Prostate gland (tissue), 2 donors: ENCODE data around the gene DNASE1. TPM values are rescaled to one million over a fixed set of nuclear protein-coding genes. Genes with fewer than 3 reads are reported as not detected.
A peak's percentile ranks its signal among the peaks of the same experiment; 100 is the strongest.
"Not testable (repeated sequence)": the region's sequence is repeated elsewhere in the genome, so short reads cannot be mapped to it uniquely, and the experiment has no call there.

Source experiments
- DNase-seq: peaks from one replicate; pipeline ENCODE4 v3.0.0-alpha.2; 2019; ENCODE audit warnings: low spot score
- H3K27ac ChIP-seq, 2 donors: fragments of 200-600 bp; sonication (generic); 2 replicates each; pipeline ENCODE4 v1.5.1; 2017 to 2019
- H3K27me3 ChIP-seq: fragments of 200-600 bp; sonication (generic); replicated peaks from 2 replicates; pipeline ENCODE4 v1.5.1; 2019; ENCODE audit not compliant: insufficient read depth
- H3K36me3 ChIP-seq, 2 donors: fragments of 200-600 bp; sonication (generic); 1 replicate in 1 of 2; 2 replicates in 1 of 2; pipeline versions ENCODE4 v1.5.1 to v1.8.1; 2017 to 2019
- H3K4me1 ChIP-seq: fragments of 200-600 bp; sonication (generic); replicated peaks from 2 replicates; pipeline ENCODE4 v1.5.1; 2019
- H3K4me3 ChIP-seq, 2 donors: fragments of 200-600 bp; sonication (generic); 2 replicates each; pipeline ENCODE4 v1.5.1; 2017 to 2019
- H3K9me3 ChIP-seq: fragments of 200-600 bp; sonication (generic); 2 replicates; pipeline ENCODE4 v1.5.1; 2017
- CTCF ChIP-seq, 4 experiments: fragments of 200-600 bp in 2 of 4; fragments of 450-650 bp in 2 of 4; sonication (generic) in 2 of 4; IDR thresholded peaks; 1 replicate in 3 of 4; 2 replicates in 1 of 4; pipeline ENCODE4 v1.5.1; 2016 to 2019; ENCODE audit warnings: antibody characterized with exemption in 4 of 4, mild to moderate bottlenecking in 2 of 4, moderate library complexity in 2 of 4
- POLR2A ChIP-seq: fragments of 450-650 bp; IDR thresholded peaks from one replicate; pipeline ENCODE4 v1.6.1; 2016; ENCODE audit warnings: antibody characterized with exemption, mild to moderate bottlenecking
- POLR2AphosphoS5 ChIP-seq: sonication (generic); formaldehyde crosslinking; IDR thresholded peaks from one replicate; pipeline ENCODE4 v1.6.1; 2017; ENCODE audit warnings: antibody characterized with exemption
- WGBS: methylation state at CpG from one replicate; pipeline ENCODE4 v1.1.5; 2018; 5-methylcytosine and 5-hydroxymethylcytosine counted together
- intact Hi-C: fragments of 100-400 bp; cut with DNase I; formaldehyde crosslinking; loops from one replicate; pipeline ENCODE4 v1.14.2; 2022
- total RNA-seq, 2 donors: library from RNA; depleted of rRNA; stranded (reverse); fragments of >200 nt; gene quantifications; one replicate each; pipeline ENCODE4 v1.1.0, GENCODE V29; 2016

Gene DNASE1
- 10 to 100 TPM; 41.9 to 50.6 TPM for total RNA-seq

- TF ChIP-seq CTCF (IDR thresholded peaks at IDR 0.05) = peak in 3 of 4 experiments; percentile 37 to 52 (median 44)
- TF ChIP-seq POLR2A = no peak
- 68% methylated on average over 14 of the region's 14 CpGs for WGBS
Measured at GRCh38 chr16:3654249-3654991, at the start of gene DNASE1. Gene DNASE1, plus strand, starts transcription at chr16:3654691. Its CDS starts 683 bp downstream, at chr16:3655374.

GRCh38 chr16:3606441-3606840, 48.0 kb upstream of the DNASE1 start:
- TF ChIP-seq POLR2AphosphoS5 (no peak), POLR2A (no peak), CTCF (IDR thresholded peaks at IDR 0.05) (no peak)
- H3K27me3 ChIP-seq = no peaks in the 10 kb centered on the region
- H3K9me3 ChIP-seq = no peaks in the 10 kb centered on the region
- H3K4me1 ChIP-seq = no peaks in the 10 kb centered on the region
- DNase-seq = no peak
- intact Hi-C loops = no loop called here
- WGBS = 83% methylated on average over 11 of the region's 11 CpGs
- no peak overlapping the region for H3K27ac ChIP-seq
- no peaks in the 10 kb centered on the region for H3K36me3 ChIP-seq
- no peak overlapping the region for H3K4me3 ChIP-seq

More at GRCh38 chr16:3654249-3654991, at the start of gene DNASE1:
- Histone ChIP-seq H3K27ac (no peak within 1 kb of the TSS), H3K4me3 (no peak within 1 kb of the TSS), H3K36me3 (peaks cover 3 to 26% of the 10 kb centered on the region in 2 donors), H3K9me3 (no peaks in the 10 kb centered on the region), H3K4me1 (no peaks in the 10 kb centered on the region), H3K27me3 (no peaks in the 10 kb centered on the region)
- intact Hi-C loops = no loop called here
- DNase-seq = no peak

GRCh38 chr16:3607161-3607560, 47.3 kb upstream of the DNASE1 start:
- Histone ChIP-seq H3K27ac (no peak overlapping the region), H3K9me3 (no peaks in the 10 kb centered on the region), H3K36me3 (no peaks in the 10 kb centered on the region), H3K4me3 (no peak overlapping the region), H3K27me3 (no peaks in the 10 kb centered on the region), H3K4me1 (no peaks in the 10 kb centered on the region)
- WGBS = 92% methylated on average over 7 of the region's 7 CpGs
- intact Hi-C loops = no loop called here
- no peak for DNase-seq
- TF ChIP-seq POLR2AphosphoS5 (no peak), CTCF (IDR thresholded peaks at IDR 0.05) (no peak), POLR2A (no peak)

GRCh38 chr16:3607634-3608033, 46.9 kb upstream of the DNASE1 start:
- H3K9me3 ChIP-seq = no peaks in the 10 kb centered on the region
- H3K36me3 ChIP-seq = no peaks in the 10 kb centered on the region
- no peak overlapping the region for H3K27ac ChIP-seq
- no peak overlapping the region for H3K4me3 ChIP-seq
- H3K4me1 ChIP-seq = peaks cover 1% of the 10 kb centered on the region
- WGBS = 90% methylated on average over 2 of the region's 2 CpGs
- no peak for DNase-seq
- intact Hi-C loops = no loop called here
- no peak for TF ChIP-seq POLR2AphosphoS5
- TF ChIP-seq CTCF (IDR thresholded peaks at IDR 0.05) = no peak
- no peaks in the 10 kb centered on the region for H3K27me3 ChIP-seq

DNA sequence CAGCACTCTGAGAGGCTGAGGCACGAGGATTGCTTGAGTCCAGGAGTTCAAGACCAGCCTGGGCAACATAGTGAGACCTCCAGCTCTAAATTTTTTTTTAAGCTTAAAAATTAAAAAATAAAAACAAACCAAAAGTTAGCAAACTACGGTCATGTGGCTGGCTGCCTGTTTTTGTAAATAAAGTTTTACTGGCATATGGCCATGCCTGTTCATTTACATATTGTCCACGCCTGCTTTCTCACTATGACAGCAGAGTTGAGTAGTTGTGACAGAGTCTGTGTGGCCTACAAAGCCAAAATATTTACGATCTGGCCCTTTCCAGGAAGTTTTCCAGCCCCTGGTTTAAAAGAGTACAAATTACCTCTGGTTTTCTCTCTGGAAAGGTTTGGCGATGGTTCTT, 46.4 kb upstream of the DNASE1 start:
- no peaks in the 10 kb centered on the region for H3K9me3 ChIP-seq
- no peaks in the 10 kb centered on the region for H3K36me3 ChIP-seq
- H3K27me3 ChIP-seq = no peaks in the 10 kb centered on the region
- no peak overlapping the region for H3K4me3 ChIP-seq
- 64% methylated on average over 5 of the region's 5 CpGs for WGBS
- H3K27ac ChIP-seq = no peak overlapping the region
- TF ChIP-seq CTCF (IDR thresholded peaks at IDR 0.05) (no peak), POLR2A (no peak)
- no peak for DNase-seq
- intact Hi-C loops = no loop called here
- H3K4me1 ChIP-seq = peaks cover 6% of the 10 kb centered on the region

- H3K9me3 ChIP-seq, H3K27me3 ChIP-seq, H3K4me1 ChIP-seq, H3K36me3 ChIP-seq, H3K4me3 ChIP-seq, DNase-seq, H3K27ac ChIP-seq, intact Hi-C loops: not testable (repeated sequence)
- 95% methylated on average over 13 of the region's 13 CpGs for WGBS
Measured at GRCh38 chr16:3608976-3609375, 45.5 kb upstream of the DNASE1 start.
